Heart left ventricle (tissue), 13 donors: ENCODE data around the gene IGSF3.

Experiments
- CTCF ChIP-seq, 12 donors: fragments of 200-600 bp; sonication (generic) in 4 of 12; IDR thresholded peaks; one replicate each; pipeline versions ENCODE4 v1.5.0 to v1.8.0; 2018 to 2022; ENCODE audit warnings: antibody characterized with exemption in 12 of 12, mild to moderate bottlenecking in 5 of 12
- POLR2A ChIP-seq, 2 donors: fragments of 450-650 bp; IDR thresholded peaks; one replicate each; pipeline ENCODE4 v1.6.1; 2017; ENCODE audit warnings: antibody characterized with exemption in 2 of 2, mild to moderate bottlenecking in 2 of 2, moderate library complexity in 2 of 2
- donor health status: ischemic (EF 13 %, LVEDD 7.1; RV severe dilation, severe dysfunction).
- donor health status: DM: no; HTN: yes; CAD: no.
- donor health status: DM: no; HTN: no; CAD: no.
- donor health status: ischemic (EF 25% LVEDD 6.9; RV normal size, moderate dysfunction).
- donor health status: ischemic (EF 25% LVEDD 5.7; RV mildly dilated, moderate dysfunction).
- donor health status: ischemic (EF 35%, LVEDD 5.7; RV mildly dilated, moderate dysfunction).
- donor health status: nonischemic (EF 11% LVEDD 7.7; RV severe dilation, severe dysfunction).
- donor health status: DM: yes; HTN: yes; CAD: no.
- donor health status: PGD.
- donor health status: ischemic (EF 29% LVEDD 5.4; RV normal size, mild dysfunction).
- donor health status: nonischemic (EF 23%, LVEDD 6.1; RV moderate dilation, normal function).

GRCh38 chr1:116553386-116554115 is 114.0 kb downstream of the IGSF3 start:
- TF ChIP-seq CTCF (IDR thresholded peaks at IDR 0.05) (no peak), POLR2A (IDR thresholded peaks at IDR 0.05) (no peak)
